Bronchial epithelial cell (primary cell): Measurements from ENCODE around the gene FOXN3. TPM values are rescaled to one million over a fixed set of nuclear protein-coding genes. Genes with fewer than 3 reads are reported as not detected.

Source experiments
- DNase-seq: peaks from one replicate; pipeline ENCODE4 v3.0.0-alpha.2; 2010; ENCODE audit warnings: low read depth
- FAIRE-seq: peaks from 2 replicates; lab custom pipeline; 2011; peaks lifted over from hg19 to GRCh38; lab: Jason Lieb, UNC
- H3K27me3 ChIP-seq: 2 replicates; pipeline ENCODE4 v1.5.1; 2011; ENCODE audit warnings: low read length; ENCODE audit not compliant: control insufficient read depth, insufficient read depth
- H3K36me3 ChIP-seq: 2 replicates; pipeline ENCODE4 v1.5.1; 2011; ENCODE audit warnings: low read length; ENCODE audit not compliant: control insufficient read depth, insufficient read depth
- H3K4me3 ChIP-seq: 2 replicates; pipeline ENCODE4 v1.5.1; 2011; ENCODE audit warnings: mild to moderate bottlenecking, low read depth, low read length, control low read depth
- total RNA-seq: library from RNA; depleted of rRNA; stranded (reverse); fragments of >200 nt; gene quantifications from 2 replicates; pipeline ENCODE4 v1.2.1, GENCODE V29; 2014
- TF ChIP-seq, protein P1 (sequence below): IDR thresholded peaks from 2 replicates; pipeline ENCODE4 v1.5.1; 2011; ENCODE audit warnings: mild to moderate bottlenecking, moderate library complexity, low read length, control low read depth, inconsistent platforms; ENCODE audit not compliant: insufficient read depth, severe bottlenecking

The FOXN3 gene
- total RNA-seq, 1 donor from 2014 or later: 5.8 TPM

DNA sequence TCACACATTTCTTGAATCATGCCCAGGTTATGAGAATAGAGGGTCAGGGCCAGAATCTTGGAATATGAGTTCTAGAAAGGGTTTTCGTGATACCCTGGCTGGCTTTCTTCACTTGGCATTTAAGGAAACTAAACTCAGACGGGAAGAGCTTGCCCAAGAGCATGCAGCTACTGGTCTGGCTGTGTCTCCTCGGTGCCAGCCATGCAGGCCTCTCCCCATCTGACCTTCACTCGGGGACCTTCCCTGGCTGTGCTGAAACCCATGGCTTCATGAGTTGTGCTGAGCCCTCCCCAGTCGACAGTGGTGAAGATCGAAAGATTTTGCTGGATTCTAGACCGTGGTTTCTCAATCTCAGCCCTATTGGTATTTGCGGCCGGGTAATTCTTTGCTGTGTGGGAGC, 38.0 kb downstream of the FOXN3 start:
- TF ChIP-seq, protein P1, sequence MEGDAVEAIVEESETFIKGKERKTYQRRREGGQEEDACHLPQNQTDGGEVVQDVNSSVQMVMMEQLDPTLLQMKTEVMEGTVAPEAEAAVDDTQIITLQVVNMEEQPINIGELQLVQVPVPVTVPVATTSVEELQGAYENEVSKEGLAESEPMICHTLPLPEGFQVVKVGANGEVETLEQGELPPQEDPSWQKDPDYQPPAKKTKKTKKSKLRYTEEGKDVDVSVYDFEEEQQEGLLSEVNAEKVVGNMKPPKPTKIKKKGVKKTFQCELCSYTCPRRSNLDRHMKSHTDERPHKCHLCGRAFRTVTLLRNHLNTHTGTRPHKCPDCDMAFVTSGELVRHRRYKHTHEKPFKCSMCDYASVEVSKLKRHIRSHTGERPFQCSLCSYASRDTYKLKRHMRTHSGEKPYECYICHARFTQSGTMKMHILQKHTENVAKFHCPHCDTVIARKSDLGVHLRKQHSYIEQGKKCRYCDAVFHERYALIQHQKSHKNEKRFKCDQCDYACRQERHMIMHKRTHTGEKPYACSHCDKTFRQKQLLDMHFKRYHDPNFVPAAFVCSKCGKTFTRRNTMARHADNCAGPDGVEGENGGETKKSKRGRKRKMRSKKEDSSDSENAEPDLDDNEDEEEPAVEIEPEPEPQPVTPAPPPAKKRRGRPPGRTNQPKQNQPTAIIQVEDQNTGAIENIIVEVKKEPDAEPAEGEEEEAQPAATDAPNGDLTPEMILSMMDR: no peak
- FAIRE-seq (no peak), DNase-seq (no peak)
- no peaks in the 10 kb centered on the region for H3K27me3 ChIP-seq
- H3K4me3 ChIP-seq: no peak overlapping the region
- H3K36me3 ChIP-seq: no peaks in the 10 kb centered on the region

DNA sequence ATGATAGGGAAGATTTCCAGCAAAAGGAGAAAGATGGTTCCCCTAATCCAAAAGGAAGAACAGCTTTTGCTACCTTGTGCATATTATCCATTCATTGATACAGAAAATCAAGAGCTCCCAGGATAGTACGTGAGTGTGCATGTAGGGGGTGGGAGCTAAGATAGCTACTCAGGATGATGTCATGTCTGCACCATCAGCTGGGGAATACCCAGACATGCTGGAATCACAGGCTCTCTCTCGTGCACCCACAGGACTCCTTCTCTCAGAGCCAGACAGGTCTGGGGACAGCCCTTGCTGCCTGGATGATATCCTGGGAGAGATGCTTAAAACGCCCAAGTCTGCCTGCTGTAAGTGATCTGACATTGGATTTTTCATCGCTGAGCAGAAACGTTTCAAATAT, 38.9 kb downstream of the FOXN3 start:
- DNase-seq (peak; percentile 89), FAIRE-seq (no peak)
- TF ChIP-seq, protein P1: no peak
- Histone ChIP-seq H3K4me3 (no peak overlapping the region), H3K36me3 (no peaks in the 10 kb centered on the region), H3K27me3 (no peaks in the 10 kb centered on the region)

DNA sequence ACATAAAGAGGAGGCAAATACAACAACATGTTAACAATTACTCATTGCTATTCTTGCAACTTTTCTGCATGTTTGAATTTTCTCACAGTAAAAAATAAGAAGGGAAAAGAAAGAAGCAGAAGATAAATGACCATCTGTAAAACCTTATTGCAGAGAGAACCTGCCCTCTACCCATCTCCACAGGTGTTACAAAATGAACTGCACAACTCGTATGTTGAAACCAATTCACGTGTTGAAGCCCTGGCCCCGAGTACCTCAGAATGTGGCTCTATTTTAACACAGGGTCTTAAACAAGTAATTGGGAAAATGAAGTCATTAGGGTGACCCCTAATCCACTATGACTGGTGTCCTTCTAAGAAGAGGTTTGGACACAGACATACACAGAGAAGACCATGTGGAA, 39.5 kb downstream of the FOXN3 start:
- no peak for FAIRE-seq
- H3K4me3 ChIP-seq: no peak overlapping the region
- no peak for DNase-seq
- H3K36me3 ChIP-seq: no peaks in the 10 kb centered on the region
- no peaks in the 10 kb centered on the region for H3K27me3 ChIP-seq
- TF ChIP-seq, protein P1: no peak

DNA sequence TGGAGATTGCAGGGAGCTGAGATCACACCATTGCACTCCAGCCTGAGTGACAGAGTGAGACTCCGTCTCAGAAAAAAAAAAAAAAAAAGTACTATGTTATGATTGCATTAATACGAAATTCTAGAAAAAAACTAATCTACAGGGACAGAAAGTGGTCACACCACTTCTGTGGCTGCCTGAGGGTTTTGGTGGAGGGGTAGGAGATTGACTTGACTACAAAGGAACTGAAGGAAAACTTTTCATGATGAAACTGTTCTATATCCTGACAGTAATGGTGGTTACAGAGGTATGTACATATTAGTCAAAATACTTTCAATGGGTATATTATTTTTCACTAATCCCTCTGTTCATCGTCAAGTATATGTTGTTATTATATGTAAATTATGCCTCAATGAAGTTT, 42.1 kb downstream of the FOXN3 start:
- FAIRE-seq: no peak
- no peak for DNase-seq
- TF ChIP-seq, protein P1: no peak
- Histone ChIP-seq H3K27me3 (no peaks in the 10 kb centered on the region), H3K4me3 (no peak overlapping the region), H3K36me3 (no peaks in the 10 kb centered on the region)

DNA sequence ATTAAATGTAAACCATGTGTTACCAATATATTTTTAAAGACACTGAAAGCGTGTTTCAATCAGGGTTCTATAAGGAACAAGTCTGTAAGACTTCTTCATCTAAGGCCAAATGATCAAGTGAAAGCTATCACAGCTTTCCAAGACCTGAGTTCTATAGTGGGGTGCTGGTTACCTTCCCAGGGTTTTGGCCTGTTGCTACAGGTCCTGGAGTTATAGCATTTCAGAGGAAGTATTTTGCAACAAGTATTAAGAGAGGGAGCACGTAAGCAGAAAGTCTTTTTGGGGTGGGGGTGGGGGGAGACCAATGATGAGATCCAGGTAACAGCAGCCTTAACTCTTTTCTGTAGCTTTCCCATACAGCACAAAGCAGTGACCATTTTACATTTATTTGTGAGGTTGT, 43.8 kb downstream of the FOXN3 start:
- DNase-seq (peak; percentile 71), FAIRE-seq (no peak)
- Histone ChIP-seq H3K36me3 (no peaks in the 10 kb centered on the region), H3K4me3 (no peak overlapping the region), H3K27me3 (no peaks in the 10 kb centered on the region)
- TF ChIP-seq, protein P1: no peak

DNA sequence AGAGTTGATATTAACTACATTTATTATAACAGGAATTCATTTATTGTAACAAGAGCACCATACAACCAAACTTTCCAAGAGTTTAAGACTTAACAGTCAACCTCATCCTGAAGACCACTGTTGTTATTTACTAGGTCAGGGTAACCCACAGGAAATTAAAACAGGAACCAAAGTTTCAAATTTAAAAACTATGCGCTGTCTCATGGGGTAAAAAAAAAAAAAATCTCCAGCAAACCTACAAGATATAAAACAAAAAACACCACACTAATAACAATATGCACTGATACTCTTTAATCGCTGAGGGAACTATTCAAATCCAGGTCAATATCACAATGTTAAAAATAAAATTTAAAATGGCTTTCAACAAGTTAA, 44.5 kb downstream of the FOXN3 start:
- H3K27me3 ChIP-seq: no peaks in the 10 kb centered on the region
- TF ChIP-seq, protein P1: no peak
- H3K36me3 ChIP-seq: no peaks in the 10 kb centered on the region
- DNase-seq (no peak), FAIRE-seq (no peak)
- H3K4me3 ChIP-seq: no peak overlapping the region
